ENCODE measurements around the gene TSPAN3. TPM values are rescaled to one million over a fixed set of nuclear protein-coding genes. Genes with fewer than 3 reads are reported as not detected.

Gene TSPAN3
- polyA plus RNA-seq, 1 donor = 556 TPM

DNA sequence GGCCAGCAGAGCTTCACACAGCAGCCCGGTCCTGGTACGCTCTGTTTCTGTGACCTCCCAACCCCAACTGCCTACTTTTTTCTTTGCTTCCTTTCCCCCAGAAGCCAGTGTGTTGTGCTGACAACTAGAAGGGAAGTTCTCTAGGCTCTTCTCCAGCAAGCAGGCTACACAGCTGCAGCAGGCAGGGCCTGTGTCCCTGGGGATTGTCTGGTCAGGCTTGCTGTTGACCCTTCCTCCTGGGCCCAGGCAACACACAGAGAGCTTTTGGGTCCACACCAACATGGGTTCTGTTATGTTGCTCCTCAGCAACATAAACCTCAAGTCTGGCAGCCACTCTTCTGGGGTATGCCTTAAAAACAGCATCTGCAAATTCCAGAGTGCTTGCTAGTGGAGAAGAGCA is 36.2 kb upstream of the TSPAN3 start:
- WGBS (ENCODE audit: insufficient coverage, low lambda C conversion rate) = no CpG with 5 or more reads among the region's 2 CpGs
- DNase-seq = no peak
- no peak overlapping the region for H3K27ac ChIP-seq (ENCODE audit: low read length)

GRCh38 chr15:77104155-77104554 is 33.2 kb upstream of the TSPAN3 start:
- DNase-seq = no peak
- Histone ChIP-seq H3K36me3 (ENCODE audit: control insufficient read depth, insufficient read depth, low read length) (no peaks in the 10 kb centered on the region), H3K27ac (ENCODE audit: low read length) (no peak overlapping the region), H3K4me3 (ENCODE audit: low read length) (no peak overlapping the region), H3K9me3 (ENCODE audit: control insufficient read depth, low read depth, low read length) (no peaks in the 10 kb centered on the region), H3K4me1 (ENCODE audit: control insufficient read depth, insufficient read depth, low read length) (no peaks in the 10 kb centered on the region), H3K27me3 (ENCODE audit: control insufficient read depth, insufficient read depth, low read length) (no peaks in the 10 kb centered on the region)
- WGBS (ENCODE audit: insufficient coverage, low lambda C conversion rate) = no CpG with 5 or more reads among the region's 3 CpGs

More for the DNA sequence above, 36.2 kb upstream of the TSPAN3 start:
- Histone ChIP-seq H3K4me1 (ENCODE audit: control insufficient read depth, insufficient read depth, low read length) (no peaks in the 10 kb centered on the region), H3K27me3 (ENCODE audit: control insufficient read depth, insufficient read depth, low read length) (no peaks in the 10 kb centered on the region), H3K36me3 (ENCODE audit: control insufficient read depth, insufficient read depth, low read length) (peaks cover 3% of the 10 kb centered on the region), H3K4me3 (ENCODE audit: low read length) (no peak overlapping the region), H3K9me3 (ENCODE audit: control insufficient read depth, low read depth, low read length) (no peaks in the 10 kb centered on the region)

DNA sequence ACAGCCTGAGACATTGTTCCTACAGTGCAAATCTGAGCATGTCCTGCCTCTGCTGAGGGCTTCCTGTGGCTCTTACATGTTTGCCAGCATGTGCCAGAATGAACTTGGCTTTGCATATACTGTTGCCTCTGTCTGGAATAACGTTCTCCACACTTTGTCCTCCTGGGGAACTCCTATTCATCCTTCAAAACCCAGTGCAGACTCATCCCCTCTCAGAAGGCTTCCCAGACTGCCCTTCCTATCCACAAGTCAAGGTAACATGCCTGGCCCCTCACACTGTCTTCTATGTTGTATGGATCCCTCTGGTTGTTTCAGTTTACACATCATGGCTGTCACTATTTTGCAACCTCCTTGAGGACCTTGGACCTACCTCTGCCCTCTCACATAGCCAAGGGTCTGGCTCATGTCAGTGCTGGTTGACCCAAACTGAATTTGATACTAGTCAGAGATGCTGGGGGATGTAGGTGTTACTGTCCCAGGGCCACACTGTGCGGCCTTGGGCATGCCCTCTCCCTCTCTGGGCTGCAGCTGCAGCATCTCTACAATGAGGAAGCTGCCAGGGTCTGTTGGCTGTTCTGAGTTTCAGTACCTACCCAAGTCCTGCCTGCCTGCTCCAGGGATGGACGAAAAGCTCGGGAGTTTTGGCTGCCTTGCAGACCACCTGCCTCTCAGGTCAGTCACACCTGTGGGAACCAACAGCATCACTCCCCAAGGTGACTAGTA is 29.0 kb upstream of the TSPAN3 start:
- H3K36me3 ChIP-seq (ENCODE audit: control insufficient read depth, insufficient read depth, low read length) = no peaks in the 10 kb centered on the region
- H3K27ac ChIP-seq (ENCODE audit: low read length) = no peak overlapping the region
- no peak overlapping the region for H3K4me3 ChIP-seq (ENCODE audit: low read length)
- no peak for DNase-seq
- H3K9me3 ChIP-seq (ENCODE audit: control insufficient read depth, low read depth, low read length) = no peaks in the 10 kb centered on the region
- no peaks in the 10 kb centered on the region for H3K27me3 ChIP-seq (ENCODE audit: control insufficient read depth, insufficient read depth, low read length)
- H3K4me1 ChIP-seq (ENCODE audit: control insufficient read depth, insufficient read depth, low read length) = no peaks in the 10 kb centered on the region
- WGBS (ENCODE audit: insufficient coverage, low lambda C conversion rate) = no CpG with 5 or more reads among the region's 4 CpGs

GRCh38 chr15:77098572-77098971 is 27.7 kb upstream of the TSPAN3 start:
- WGBS (ENCODE audit: insufficient coverage, low lambda C conversion rate) = no CpG with 5 or more reads among the region's 4 CpGs
- H3K9me3 ChIP-seq (ENCODE audit: control insufficient read depth, low read depth, low read length) = no peaks in the 10 kb centered on the region

DNA sequence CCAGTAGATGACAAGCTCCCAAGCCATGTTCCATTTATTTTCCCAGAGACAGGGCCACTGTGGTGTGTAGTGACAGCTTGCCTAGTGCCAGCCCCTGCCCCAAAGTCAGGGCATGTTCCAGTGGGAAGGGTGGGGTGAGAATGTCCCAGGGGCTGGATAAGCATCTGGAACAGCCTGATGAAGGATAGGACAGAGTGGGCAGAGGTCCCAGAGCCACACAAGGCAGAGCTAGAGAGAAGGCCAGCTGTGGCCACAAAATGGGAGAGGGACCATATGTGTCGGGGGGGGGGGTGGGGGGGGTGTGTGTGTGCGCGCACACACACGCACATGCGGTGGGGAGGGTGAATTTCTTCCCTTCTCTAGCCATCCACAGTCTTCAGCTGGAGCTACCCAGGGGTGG is 27.0 kb upstream of the TSPAN3 start:
- H3K4me3 ChIP-seq (ENCODE audit: low read length) = no peak overlapping the region
- no peaks in the 10 kb centered on the region for H3K36me3 ChIP-seq (ENCODE audit: control insufficient read depth, insufficient read depth, low read length)
- H3K4me1 ChIP-seq (ENCODE audit: control insufficient read depth, insufficient read depth, low read length) = no peaks in the 10 kb centered on the region
- no CpG with 5 or more reads among the region's 5 CpGs for WGBS (ENCODE audit: insufficient coverage, low lambda C conversion rate)
- H3K9me3 ChIP-seq (ENCODE audit: control insufficient read depth, low read depth, low read length) = no peaks in the 10 kb centered on the region
- no peaks in the 10 kb centered on the region for H3K27me3 ChIP-seq (ENCODE audit: control insufficient read depth, insufficient read depth, low read length)
- H3K27ac ChIP-seq (ENCODE audit: low read length) = no peak overlapping the region
- DNase-seq = no peak

More at GRCh38 chr15:77098572-77098971, 27.7 kb upstream of the TSPAN3 start:
- Histone ChIP-seq H3K4me3 (ENCODE audit: low read length) (no peak overlapping the region), H3K27ac (ENCODE audit: low read length) (no peak overlapping the region), H3K27me3 (ENCODE audit: control insufficient read depth, insufficient read depth, low read length) (no peaks in the 10 kb centered on the region), H3K4me1 (ENCODE audit: control insufficient read depth, insufficient read depth, low read length) (no peaks in the 10 kb centered on the region), H3K36me3 (ENCODE audit: control insufficient read depth, insufficient read depth, low read length) (no peaks in the 10 kb centered on the region)
- DNase-seq = no peak

- H3K27me3 ChIP-seq (ENCODE audit: control insufficient read depth, insufficient read depth, low read length) = no peaks in the 10 kb centered on the region
- no peaks in the 10 kb centered on the region for H3K36me3 ChIP-seq (ENCODE audit: control insufficient read depth, insufficient read depth, low read length)
- WGBS (ENCODE audit: insufficient coverage, low lambda C conversion rate) = no CpG with 5 or more reads among the region's 7 CpGs
- DNase-seq = no peak
- H3K4me1 ChIP-seq (ENCODE audit: control insufficient read depth, insufficient read depth, low read length) = no peaks in the 10 kb centered on the region
- no peak overlapping the region for H3K4me3 ChIP-seq (ENCODE audit: low read length)
- no peaks in the 10 kb centered on the region for H3K9me3 ChIP-seq (ENCODE audit: control insufficient read depth, low read depth, low read length)
- H3K27ac ChIP-seq (ENCODE audit: low read length) = no peak overlapping the region
Observed at GRCh38 chr15:77097248-77097721, 26.4 kb upstream of the TSPAN3 start.

GRCh38 chr15:77096541-77096940 is 25.6 kb upstream of the TSPAN3 start:
- H3K27me3 ChIP-seq (ENCODE audit: control insufficient read depth, insufficient read depth, low read length) = no peaks in the 10 kb centered on the region
- no peaks in the 10 kb centered on the region for H3K9me3 ChIP-seq (ENCODE audit: control insufficient read depth, low read depth, low read length)
- H3K4me3 ChIP-seq (ENCODE audit: low read length) = no peak overlapping the region
- no CpG with 5 or more reads among the region's 7 CpGs for WGBS (ENCODE audit: insufficient coverage, low lambda C conversion rate)
- H3K27ac ChIP-seq (ENCODE audit: low read length) = no peak overlapping the region
- no peak for DNase-seq
- H3K36me3 ChIP-seq (ENCODE audit: control insufficient read depth, insufficient read depth, low read length) = no peaks in the 10 kb centered on the region
- no peaks in the 10 kb centered on the region for H3K4me1 ChIP-seq (ENCODE audit: control insufficient read depth, insufficient read depth, low read length)

DNA sequence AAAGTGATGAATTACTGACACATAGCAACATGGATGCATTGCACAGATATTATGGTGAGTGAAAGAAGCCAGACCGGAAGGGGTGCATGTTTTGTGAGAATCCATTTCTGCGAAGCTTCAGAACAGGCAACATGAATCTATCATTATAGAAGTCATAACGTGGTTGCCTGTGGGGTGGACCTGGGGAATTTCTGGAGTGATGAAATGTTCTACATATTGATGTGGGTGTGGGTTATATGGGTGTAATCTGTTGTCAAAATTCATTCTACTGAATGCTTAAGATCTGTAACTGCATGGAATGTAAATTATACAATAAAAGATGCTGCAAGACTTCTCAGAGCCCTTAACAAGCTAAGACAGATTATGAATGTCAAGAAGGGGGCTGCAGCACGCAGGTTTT is 25.2 kb upstream of the TSPAN3 start:
- no peak overlapping the region for H3K27ac ChIP-seq (ENCODE audit: low read length)
- no CpG with 5 or more reads among the region's 4 CpGs for WGBS (ENCODE audit: insufficient coverage, low lambda C conversion rate)
- H3K36me3 ChIP-seq (ENCODE audit: control insufficient read depth, insufficient read depth, low read length) = no peaks in the 10 kb centered on the region
- no peak for DNase-seq
- no peaks in the 10 kb centered on the region for H3K9me3 ChIP-seq (ENCODE audit: control insufficient read depth, low read depth, low read length)
- H3K4me3 ChIP-seq (ENCODE audit: low read length) = no peak overlapping the region
- H3K4me1 ChIP-seq (ENCODE audit: control insufficient read depth, insufficient read depth, low read length) = no peaks in the 10 kb centered on the region
- H3K27me3 ChIP-seq (ENCODE audit: control insufficient read depth, insufficient read depth, low read length) = no peaks in the 10 kb centered on the region

DNA sequence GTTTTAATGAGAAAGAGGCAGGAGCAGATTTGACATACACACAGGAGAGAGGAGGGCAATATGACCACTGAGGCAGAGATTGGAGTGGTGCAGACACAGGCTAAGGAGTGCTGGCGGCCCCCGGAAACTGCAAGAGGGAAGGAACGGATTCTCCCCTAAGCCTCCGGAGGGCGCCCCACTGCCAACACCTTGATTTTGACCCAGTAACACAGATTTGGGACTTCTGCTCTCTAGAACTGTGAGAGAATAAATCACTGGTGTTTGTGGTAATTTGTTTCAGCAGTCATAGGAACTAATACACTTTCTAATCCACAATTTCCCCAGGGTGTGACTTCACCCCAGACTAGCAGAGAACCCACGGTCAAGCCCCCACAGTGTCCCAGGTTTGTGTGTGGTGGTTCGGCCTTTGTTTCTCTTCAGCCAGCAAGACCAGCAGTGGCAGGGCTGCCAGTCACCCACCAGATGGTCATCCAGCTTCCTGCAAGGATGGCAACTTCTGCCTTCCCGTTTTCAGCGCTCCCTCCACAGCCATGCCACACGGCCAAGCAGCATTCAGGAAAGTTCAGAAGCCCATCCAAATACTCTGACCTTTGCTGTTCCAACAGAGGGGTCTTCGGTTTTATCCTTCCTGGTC is 23.6 kb upstream of the TSPAN3 start:
- Histone ChIP-seq H3K36me3 (ENCODE audit: control insufficient read depth, insufficient read depth, low read length) (no peaks in the 10 kb centered on the region), H3K4me3 (ENCODE audit: low read length) (no peak overlapping the region), H3K27me3 (ENCODE audit: control insufficient read depth, insufficient read depth, low read length) (no peaks in the 10 kb centered on the region), H3K27ac (ENCODE audit: low read length) (no peak overlapping the region), H3K9me3 (ENCODE audit: control insufficient read depth, low read depth, low read length) (no peaks in the 10 kb centered on the region), H3K4me1 (ENCODE audit: control insufficient read depth, insufficient read depth, low read length) (no peaks in the 10 kb centered on the region)
- DNase-seq = no peak
- no CpG with 5 or more reads among the region's 11 CpGs for WGBS (ENCODE audit: insufficient coverage, low lambda C conversion rate)

DNA sequence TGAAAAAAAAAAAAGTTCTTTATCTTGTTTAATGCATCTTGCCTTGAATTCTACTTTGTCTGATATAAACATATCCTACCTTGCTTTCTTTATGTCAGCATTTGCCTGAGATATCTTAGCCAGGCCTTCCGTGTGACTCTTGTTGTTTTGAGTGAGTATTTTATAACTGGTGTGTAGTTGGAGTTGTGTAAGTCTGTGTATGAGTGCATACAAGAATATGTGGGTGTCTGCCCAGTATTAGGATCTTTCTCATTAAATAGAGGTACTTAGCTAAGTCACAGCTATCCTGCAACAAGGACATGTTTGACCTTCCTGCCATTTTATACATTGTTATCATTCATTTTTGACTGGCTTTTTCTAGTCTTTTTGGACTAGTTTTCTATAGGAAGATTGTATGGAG is 22.5 kb upstream of the TSPAN3 start:
- WGBS (ENCODE audit: insufficient coverage, low lambda C conversion rate) = no CpG with 5 or more reads among the region's 1 CpG
- Histone ChIP-seq H3K4me3 (ENCODE audit: low read length) (no peak overlapping the region), H3K9me3 (ENCODE audit: control insufficient read depth, low read depth, low read length) (no peaks in the 10 kb centered on the region), H3K27me3 (ENCODE audit: control insufficient read depth, insufficient read depth, low read length) (no peaks in the 10 kb centered on the region), H3K27ac (ENCODE audit: low read length) (no peak overlapping the region), H3K36me3 (ENCODE audit: control insufficient read depth, insufficient read depth, low read length) (no peaks in the 10 kb centered on the region), H3K4me1 (ENCODE audit: control insufficient read depth, insufficient read depth, low read length) (no peaks in the 10 kb centered on the region)
- DNase-seq = no peak

GRCh38 chr15:77091097-77091496 is 20.2 kb upstream of the TSPAN3 start:
- no peaks in the 10 kb centered on the region for H3K4me1 ChIP-seq (ENCODE audit: control insufficient read depth, insufficient read depth, low read length)
- no peaks in the 10 kb centered on the region for H3K36me3 ChIP-seq (ENCODE audit: control insufficient read depth, insufficient read depth, low read length)
- no peak overlapping the region for H3K4me3 ChIP-seq (ENCODE audit: low read length)
- H3K27me3 ChIP-seq (ENCODE audit: control insufficient read depth, insufficient read depth, low read length) = no peaks in the 10 kb centered on the region
- H3K9me3 ChIP-seq (ENCODE audit: control insufficient read depth, low read depth, low read length) = no peaks in the 10 kb centered on the region
- WGBS (ENCODE audit: insufficient coverage, low lambda C conversion rate) = 100% methylated on average over 1 of the region's 2 CpGs
- no peak for DNase-seq
- no peak overlapping the region for H3K27ac ChIP-seq (ENCODE audit: low read length)

Data from large intestine (tissue), 3 donors.